Daoy (cell line): Measurements from ENCODE around the gene IRF8. TPM values are rescaled to one million over a fixed set of nuclear protein-coding genes. Genes with fewer than 3 reads are reported as not detected.
A peak's percentile ranks its signal among the peaks of the same experiment; 100 is the strongest.

Experiments used
- DNase-seq: peaks from one replicate; pipeline ENCODE4 v3.0.0-alpha.2; 2015; ENCODE audit warnings: low read depth
- total RNA-seq: library from RNA; depleted of rRNA; stranded (reverse); fragments of >200 nt; shearing (Covaris generic); gene quantifications from 2 replicates; pipeline ENCODE4 v1.2.3, GENCODE V29; 2014

The IRF8 gene
- total RNA-seq, 1 experiment from 2014 or later: not detected

- DNase-seq: no peak
Measured at GRCh38 chr16:85912211-85912974, 13.4 kb downstream of the IRF8 start.

GRCh38 chr16:85913141-85913601 is 14.2 kb downstream of the IRF8 start:
- no peak for DNase-seq

GRCh38 chr16:85913688-85914422 is 14.9 kb downstream of the IRF8 start:
- no peak for DNase-seq

- no peak for DNase-seq
Measured at GRCh38 chr16:85914423-85914794, 15.4 kb downstream of the IRF8 start.

GRCh38 chr16:85915125-85915845 is 16.3 kb downstream of the IRF8 start:
- no peak for DNase-seq

- DNase-seq: peak; percentile 76
Measured at GRCh38 chr16:85916141-85916890, 17.4 kb downstream of the IRF8 start.

GRCh38 chr16:85917012-85917411 is 18.1 kb downstream of the IRF8 start:
- no peak for DNase-seq

- no peak for DNase-seq
Measured at GRCh38 chr16:85917959-85918358, 19.0 kb downstream of the IRF8 start.

GRCh38 chr16:85918436-85918835 is 19.5 kb downstream of the IRF8 start:
- DNase-seq: no peak

- DNase-seq: no peak
Measured at GRCh38 chr16:85919271-85920267, 20.6 kb downstream of the IRF8 start.

GRCh38 chr16:85921026-85921425 is 22.1 kb downstream of the IRF8 start:
- DNase-seq: no peak

- DNase-seq: no peak
Measured at GRCh38 chr16:85923153-85924021, 24.4 kb downstream of the IRF8 start.

GRCh38 chr16:85924675-85925074 is 25.7 kb downstream of the IRF8 start:
- no peak for DNase-seq

GRCh38 chr16:85926370-85926769 is 27.4 kb downstream of the IRF8 start:
- DNase-seq: no peak

- DNase-seq: no peak
Measured at GRCh38 chr16:85927371-85927770, 28.4 kb downstream of the IRF8 start.

GRCh38 chr16:85927959-85928358 is 29.0 kb downstream of the IRF8 start:
- no peak for DNase-seq

- no peak for DNase-seq
Measured at GRCh38 chr16:85928401-85928820, 29.4 kb downstream of the IRF8 start.

GRCh38 chr16:85929259-85929721 is 30.3 kb downstream of the IRF8 start:
- DNase-seq: peak; percentile 32

- DNase-seq: no peak
Measured at GRCh38 chr16:85930301-85930700, 31.3 kb downstream of the IRF8 start.
